Panc1 (cell line): ENCODE measurements around the gene NEDD8. TPM values are rescaled to one million over a fixed set of nuclear protein-coding genes. Genes with fewer than 3 reads are reported as not detected.
A peak's percentile ranks its signal among the peaks of the same experiment; 100 is the strongest.

Experiments used
- ATAC-seq: fragments of 200-7000 bp; cut with Tn5 transposase; 2 replicates; pipeline ENCODE4 v1.9.1; 2020; ENCODE audit warnings: mild to moderate bottlenecking, moderate library complexity
- BruUV-seq: library from RNA; stranded (reverse); fragments of 400-500 nt; replicated peaks from 2 replicates; lab custom pipeline; 2021; lab: Mats Ljungman, UMichigan
- CTCF ChIA-PET: fragments of 300-600 bp; sonication (Branson Sonifier 250); formaldehyde crosslinking; loops from one replicate; lab custom pipeline; 2022; ENCODE audit warnings: antibody characterized with exemption; lab: Charles Lee
- POLR2A ChIA-PET: fragments of 300-600 bp; sonication (Branson Sonifier 250); formaldehyde crosslinking; loops from one replicate; lab custom pipeline; 2022; ENCODE audit warnings: antibody characterized with exemption; lab: Charles Lee
- DNase-seq: peaks from one replicate; pipeline ENCODE4 v3.0.0-alpha.2; 2010; ENCODE audit warnings: low read depth, low spot score
- H3K27ac ChIP-seq: 2 replicates; pipeline ENCODE4 v1.5.1; 2011; ENCODE audit warnings: mild to moderate bottlenecking, low read length, inconsistent platforms
- H3K27me3 ChIP-seq: fragments of 200-500 bp; sonication (Bioruptor generic); 2 replicates; pipeline ENCODE4 v1.6.0; 2014; ENCODE audit warnings: low read length, inconsistent platforms; ENCODE audit not compliant: control insufficient read depth, insufficient read depth
- H3K36me3 ChIP-seq: fragments of 200-500 bp; sonication (Bioruptor generic); 2 replicates; pipeline ENCODE4 v1.5.1; 2014; ENCODE audit warnings: inconsistent platforms, mild to moderate bottlenecking, low read length, moderate library complexity; ENCODE audit not compliant: control insufficient read depth, insufficient read depth
- H3K4me1 ChIP-seq: 2 replicates; pipeline ENCODE4 v1.5.1; 2011; ENCODE audit warnings: inconsistent platforms, mild to moderate bottlenecking, low read length, moderate library complexity; ENCODE audit not compliant: control insufficient read depth, insufficient read depth
- H3K4me3 ChIP-seq, 2 experiments: 2 replicates each; pipeline ENCODE4 v1.5.1; 2011 to 2012; ENCODE audit warnings: low read depth in 2 of 2, low read length in 2 of 2, mild to moderate bottlenecking in 2 of 2, inconsistent platforms in 1 of 2, moderate library complexity in 1 of 2
- H3K9me3 ChIP-seq: fragments of 200-500 bp; sonication (Bioruptor generic); 2 replicates; pipeline ENCODE4 v1.5.1; 2014; ENCODE audit warnings: low read depth, mild to moderate bottlenecking, inconsistent platforms, low read length, moderate library complexity; ENCODE audit not compliant: control insufficient read depth, insufficient read depth
- CTCF ChIP-seq: fragments of 450-650 bp; IDR thresholded peaks from 2 replicates; pipeline ENCODE4 v1.5.1; 2017; ENCODE audit warnings: mild to moderate bottlenecking
- POLR2AphosphoS5 ChIP-seq: IDR thresholded peaks from 2 replicates; pipeline ENCODE4 v1.6.1; 2012; ENCODE audit warnings: mild to moderate bottlenecking, low read depth, low read length, moderate library complexity
- REST ChIP-seq, 2 experiments: IDR thresholded peaks; 2 replicates each; pipeline ENCODE4 v1.6.1; 2011 to 2012; ENCODE audit warnings: low read depth in 2 of 2, control low read depth in 1 of 2, low read length in 1 of 2, mild to moderate bottlenecking in 1 of 2, moderate library complexity in 1 of 2; ENCODE audit not compliant: insufficient read depth in 1 of 2
- SIN3A ChIP-seq: IDR thresholded peaks from 2 replicates; pipeline ENCODE4 v1.6.1; 2012; ENCODE audit warnings: low read depth, mild to moderate bottlenecking, low read length, moderate library complexity, borderline replicate concordance; ENCODE audit not compliant: insufficient read depth
- TCF7L2 ChIP-seq: IDR thresholded peaks from 2 replicates; pipeline ENCODE4 v1.6.1; 2011; ENCODE audit warnings: mild to moderate bottlenecking, low read depth, low read length, inconsistent platforms
- in situ Hi-C: cut with HindIII; loops from 2 replicates; pipeline ENCODE4 v1.10.0; 2016; ENCODE audit warnings: low sequenced_read_pairs, low pct_unique_long_range_greater_than_20kb
- intact Hi-C: fragments of 100-400 bp; cut with micrococcal nuclease; formaldehyde crosslinking; loops from one replicate; pipeline ENCODE4 v1.10.0; 2022; ENCODE audit not compliant: unreplicated experiment
- total RNA-seq: library from RNA; stranded (reverse); gene quantifications from one replicate; pipeline ENCODE4 v1.2.1, GENCODE V29; 2021; ENCODE audit not compliant: unreplicated experiment

NEDD8 gene
- total RNA-seq, 1 experiment from 2014 or later, result 155 TPM

- BruUV-seq, result no TSS peak
- Histone ChIP-seq H3K27ac (no peak overlapping the region), H3K36me3 (no peaks in the 10 kb centered on the region), H3K4me3 (no peak overlapping the region), H3K4me1 (peaks cover 3% of the 10 kb centered on the region; the same call in 1 of the 2 replicates), H3K9me3 (no peaks in the 10 kb centered on the region), H3K27me3 (no peaks in the 10 kb centered on the region)
- intact Hi-C loops (no loop called here), in situ Hi-C loops (no loop called here)
- ATAC-seq, result no peak
- CTCF ChIA-PET, result no interaction called here
- POLR2A ChIA-PET, result no interaction called here
- no peak for DNase-seq
- peak; percentile 17; the same call in 1 of the 2 replicates for TF ChIP-seq CTCF
- TF ChIP-seq SIN3A, result no peak
- TF ChIP-seq TCF7L2, result no peak
- TF ChIP-seq POLR2AphosphoS5, result no peak
- TF ChIP-seq REST (IDR thresholded peaks at IDR 0.05; ENCODE audit: insufficient read depth in 1 of 2, low read depth in 2 of 2, low read length in 1 of 2), result no peak
Observed at GRCh38 chr14:24273422-24273998, 41.3 kb upstream of the NEDD8 start.

- BruUV-seq, result no TSS peak
- no peak overlapping the region for H3K27ac ChIP-seq
- DNase-seq, result no peak
- ChIA-PET POLR2A (no interaction called here), CTCF (no interaction called here)
- intact Hi-C loops (no loop called here), in situ Hi-C loops (no loop called here)
- H3K9me3 ChIP-seq, result no peaks in the 10 kb centered on the region
- H3K4me1 ChIP-seq, result peaks cover 3% of the 10 kb centered on the region; the same call in 1 of the 2 replicates
- no peak overlapping the region for H3K4me3 ChIP-seq
- no peaks in the 10 kb centered on the region for H3K27me3 ChIP-seq
- H3K36me3 ChIP-seq, result no peaks in the 10 kb centered on the region
- TF ChIP-seq POLR2AphosphoS5 (no peak), REST (IDR thresholded peaks at IDR 0.05; ENCODE audit: insufficient read depth in 1 of 2, low read depth in 2 of 2, low read length in 1 of 2) (no peak), CTCF (no peak), SIN3A (no peak), TCF7L2 (no peak)
- ATAC-seq, result no peak
Observed at GRCh38 chr14:24272467-24272866, 40.3 kb upstream of the NEDD8 start.
